GM12874 (cell line): ENCODE results near the gene EPHA3.

Source experiments
- CTCF ChIP-seq: IDR thresholded peaks from 2 replicates; pipeline ENCODE4 v1.5.1; 2011; ENCODE audit warnings: low read depth, mild to moderate bottlenecking, control low read depth, low read length, moderate library complexity; ENCODE audit not compliant: insufficient read depth

Gene EPHA3

GRCh38 chr3:89252860-89253259 lies 145.4 kb downstream of the EPHA3 start:
- no peak for TF ChIP-seq CTCF

- TF ChIP-seq CTCF = no peak
Observed at GRCh38 chr3:89256395-89256794, 149.0 kb downstream of the EPHA3 start.

GRCh38 chr3:89256882-89257281 lies 149.5 kb downstream of the EPHA3 start:
- no peak for TF ChIP-seq CTCF

- no peak for TF ChIP-seq CTCF
Observed at GRCh38 chr3:89260721-89261120, 153.3 kb downstream of the EPHA3 start.

- TF ChIP-seq CTCF = no peak
Observed at GRCh38 chr3:89261673-89262072, 154.3 kb downstream of the EPHA3 start.

- TF ChIP-seq CTCF = no peak
Observed at GRCh38 chr3:89262309-89262929, 155.0 kb downstream of the EPHA3 start.

GRCh38 chr3:89264037-89264560 lies 156.7 kb downstream of the EPHA3 start:
- no peak for TF ChIP-seq CTCF

GRCh38 chr3:89266074-89266473 lies 158.7 kb downstream of the EPHA3 start:
- TF ChIP-seq CTCF = no peak
